H1 (cell line): Measurements from ENCODE around the gene EZH2. TPM values are rescaled to one million over a fixed set of nuclear protein-coding genes. Genes with fewer than 3 reads are reported as not detected.

Experiments used
- CTCF ChIA-PET: fragments of 300-600 bp; sonication (Branson Sonifier 250); formaldehyde crosslinking; loops from one replicate; lab custom pipeline; 2021; ENCODE audit not compliant: partially characterized antibody; lab: Charles Lee
- POLR2A ChIA-PET: fragments of 300-600 bp; sonication (Branson Sonifier 250); formaldehyde crosslinking; loops from one replicate; lab custom pipeline; 2021; ENCODE audit warnings: inconsistent platforms; ENCODE audit not compliant: partially characterized antibody; lab: Charles Lee
- DNase-seq, 2 experiments: peaks; one replicate each; pipeline versions ENCODE4 v3.0.0 to v3.0.0-alpha.2; 2010 to 2022; ENCODE audit warnings: low spot score in 2 of 2, low read depth in 1 of 2, mixed read lengths in 1 of 2
- FAIRE-seq: peaks from 2 replicates; lab custom pipeline; 2011; peaks lifted over from hg19 to GRCh38; lab: Jason Lieb, UNC
- H2AFZ ChIP-seq: 2 replicates; pipeline ENCODE4 v1.8.1; 2012; ENCODE audit warnings: low read length, inconsistent platforms
- H2AK5ac ChIP-seq: 2 replicates; pipeline ENCODE4 v1.6.1; 2013; ENCODE audit warnings: low read depth, low read length
- H2BK120ac ChIP-seq: replicated peaks from 2 replicates; pipeline ENCODE3; 2013; ENCODE audit warnings: low read depth, low read length, inconsistent platforms
- H2BK12ac ChIP-seq: 2 replicates; pipeline ENCODE4 v1.6.1; 2013; ENCODE audit warnings: low read depth, low read length
- H2BK15ac ChIP-seq: 2 replicates; pipeline ENCODE4 v1.6.1; 2013; ENCODE audit warnings: low read length
- H2BK20ac ChIP-seq: 2 replicates; pipeline ENCODE4 v1.6.1; 2013; ENCODE audit warnings: low read length
- H2BK5ac ChIP-seq: 2 replicates; pipeline ENCODE4 v1.6.1; 2013; ENCODE audit warnings: low read depth, low read length
- H3K14ac ChIP-seq: 2 replicates; pipeline ENCODE4 v1.6.1; 2013; ENCODE audit warnings: inconsistent platforms; ENCODE audit not compliant: insufficient read length
- H3K18ac ChIP-seq: 2 replicates; pipeline ENCODE4 v1.6.1; 2013; ENCODE audit warnings: low read length; ENCODE audit errors: extremely low read depth
- H3K23ac ChIP-seq: 2 replicates; pipeline ENCODE4 v1.6.1; 2013; ENCODE audit warnings: inconsistent platforms; ENCODE audit not compliant: insufficient read length
- H3K23me2 ChIP-seq: 2 replicates; pipeline ENCODE4 v1.6.1; 2013; ENCODE audit warnings: low read depth, low read length
- H3K27ac ChIP-seq: 2 replicates; pipeline ENCODE4 v1.6.1; 2011; ENCODE audit warnings: low read depth, low read length, inconsistent platforms
- H3K27me3 ChIP-seq, 4 experiments: replicated peaks in 1 of 4; 1 replicate in 1 of 4; 2 replicates in 3 of 4; pipeline versions ENCODE4 v1.6.1 to v1.8.1; 2011 to 2013; ENCODE audit warnings: low read length in 3 of 4, mild to moderate bottlenecking in 3 of 4, inconsistent platforms in 2 of 4, mixed read lengths in 2 of 4, moderate library complexity in 1 of 4; ENCODE audit not compliant: control insufficient read depth in 3 of 4, insufficient read depth in 3 of 4; ENCODE audit errors: extremely low read depth in 1 of 4
- H3K36me3 ChIP-seq, 4 experiments: 2 replicates each; pipeline versions ENCODE4 v1.6.1 to v1.8.1; 2011 to 2013; ENCODE audit warnings: mild to moderate bottlenecking in 4 of 4, low read length in 3 of 4, moderate library complexity in 2 of 4, control low read depth in 1 of 4, inconsistent platforms in 1 of 4; ENCODE audit not compliant: insufficient read depth in 4 of 4, control insufficient read depth in 2 of 4
- H3K4ac ChIP-seq: replicated peaks from 2 replicates; pipeline ENCODE3; 2013; ENCODE audit warnings: low read length, low read depth, mixed read lengths, inconsistent platforms; ENCODE audit not compliant: insufficient read length
- H3K4me1 ChIP-seq, 4 experiments: replicated peaks in 1 of 4; 1 replicate in 1 of 4; 2 replicates in 3 of 4; pipeline versions ENCODE4 v1.6.1 to v1.8.1; 2011 to 2013; ENCODE audit warnings: low read length in 3 of 4, inconsistent platforms in 2 of 4, mixed read lengths in 1 of 4; ENCODE audit not compliant: insufficient read depth in 4 of 4, control insufficient read depth in 3 of 4
- H3K4me2 ChIP-seq, 2 experiments: 2 replicates each; pipeline versions ENCODE4 v1.6.1 to v1.8.1; 2011 to 2013; ENCODE audit warnings: low read depth in 2 of 2, low read length in 2 of 2, control low read depth in 1 of 2, inconsistent platforms in 1 of 2, mild to moderate bottlenecking in 1 of 2; ENCODE audit not compliant: insufficient read depth in 1 of 2
- H3K4me3 ChIP-seq, 4 experiments: fragments of 200-600, 300-600 bp in 1 of 4; sonication (generic), shearing (Covaris generic), sonication (Bioruptor Twin) in 1 of 4; 2 replicates each; pipeline versions ENCODE4 v1.5.1 to v1.8.1; 2011 to 2016; ENCODE audit warnings: low read length in 4 of 4, low read depth in 3 of 4, control low read depth in 2 of 4, inconsistent platforms in 2 of 4, mild to moderate bottlenecking in 2 of 4, mixed read lengths in 1 of 4, moderate library complexity in 1 of 4; ENCODE audit not compliant: insufficient read depth in 2 of 4; ENCODE audit errors: extremely low read depth in 1 of 4
- H3K56ac ChIP-seq: replicated peaks from 2 replicates; pipeline ENCODE3; 2013; ENCODE audit warnings: low read depth, mild to moderate bottlenecking, mixed read lengths, low read length, inconsistent platforms; ENCODE audit not compliant: insufficient read length
- H3K79me1 ChIP-seq: 2 replicates; pipeline ENCODE4 v1.6.1; 2013; ENCODE audit warnings: low read depth, low read length, control low read depth
- H3K79me2 ChIP-seq, 2 experiments: 2 replicates each; pipeline versions ENCODE4 v1.6.1 to v1.8.1; 2012 to 2013; ENCODE audit warnings: low read length in 2 of 2, mild to moderate bottlenecking in 2 of 2, inconsistent platforms in 1 of 2; ENCODE audit not compliant: insufficient read depth in 2 of 2, control insufficient read depth in 1 of 2
- H3K9ac ChIP-seq, 4 experiments: replicated peaks in 1 of 4; 1 replicate in 1 of 4; 2 replicates in 3 of 4; pipeline versions ENCODE4 v1.6.1 to v1.8.1; 2011 to 2013; ENCODE audit warnings: low read depth in 3 of 4, low read length in 3 of 4, control low read depth in 2 of 4, mild to moderate bottlenecking in 2 of 4, moderate library complexity in 2 of 4, inconsistent platforms in 1 of 4; ENCODE audit errors: extremely low read depth in 1 of 4
- H3K9me3 ChIP-seq, 2 experiments: 2 replicates each; pipeline versions ENCODE4 v1.6.1 to v1.8.1; 2012 to 2013; ENCODE audit warnings: mild to moderate bottlenecking in 2 of 2, moderate library complexity in 2 of 2, control low read depth in 1 of 2, inconsistent platforms in 1 of 2, low read depth in 1 of 2, low read length in 1 of 2, mixed read lengths in 1 of 2; ENCODE audit not compliant: insufficient read depth in 2 of 2
- H4K20me1 ChIP-seq, 2 experiments: replicated peaks in 1 of 2; 2 replicates each; pipeline versions ENCODE3 to v1.8.1; 2011 to 2013; ENCODE audit warnings: inconsistent platforms in 2 of 2, low read length in 2 of 2, mild to moderate bottlenecking in 1 of 2; ENCODE audit not compliant: insufficient read depth in 2 of 2, control insufficient read depth in 1 of 2
- H4K5ac ChIP-seq: 2 replicates; pipeline ENCODE4 v1.6.1; 2013; ENCODE audit warnings: low read length, low read depth, mixed read lengths, inconsistent platforms; ENCODE audit not compliant: insufficient read length
- H4K8ac ChIP-seq: 2 replicates; pipeline ENCODE4 v1.8.0; 2013; ENCODE audit warnings: mild to moderate bottlenecking, moderate library complexity, low read length, inconsistent platforms; ENCODE audit not compliant: insufficient read depth; ENCODE audit errors: extremely low read depth
- H4K91ac ChIP-seq: replicated peaks from 2 replicates; pipeline ENCODE3; 2013; ENCODE audit warnings: low read length, mixed read lengths, inconsistent platforms; ENCODE audit not compliant: insufficient read length
- ASH2L ChIP-seq: fragments of 200-600, 300-600 bp; sonication (generic); IDR thresholded peaks from one replicate; pipeline ENCODE4 v1.7.1; 2017; ENCODE audit warnings: low read length
- BRCA1 ChIP-seq: IDR thresholded peaks from 2 replicates; pipeline ENCODE4 v1.6.1; 2012; ENCODE audit warnings: low read depth, low read length, improper control_type of control experiment
- EGR1 ChIP-seq: IDR thresholded peaks from 2 replicates; pipeline ENCODE4 v1.6.1; 2011; ENCODE audit warnings: low read depth, low read length, borderline replicate concordance
- FOSL1 ChIP-seq: IDR thresholded peaks from 2 replicates; pipeline ENCODE4 v1.6.1; 2011; ENCODE audit warnings: mild to moderate bottlenecking, low read depth, low read length, moderate library complexity; ENCODE audit not compliant: insufficient read depth
- MAFK ChIP-seq: IDR thresholded peaks from 2 replicates; pipeline ENCODE4 v1.6.1; 2012; ENCODE audit warnings: low read depth, mild to moderate bottlenecking, improper control_type of control experiment, low read length
- SAP30 ChIP-seq: fragments of 300-600 bp; sonication (generic); IDR thresholded peaks from 2 replicates; pipeline ENCODE4 v1.7.1; 2012; ENCODE audit warnings: low read length, moderate library complexity, mild to moderate bottlenecking, inconsistent platforms; ENCODE audit not compliant: insufficient read depth, insufficient replicate concordance
- TAF7 ChIP-seq: optimal IDR thresholded peaks from 2 replicates; pipeline ENCODE3; 2011; ENCODE audit warnings: low read depth, mild to moderate bottlenecking, inconsistent platforms, low read length, moderate library complexity, borderline replicate concordance
- TBP ChIP-seq: IDR thresholded peaks from 2 replicates; pipeline ENCODE4 v1.6.1; 2011; ENCODE audit warnings: low read depth, low read length, improper control_type of control experiment
- WGBS, 2 experiments: shearing (Covaris generic) in 1 of 2; methylation state at CpG; one replicate each; pipeline versions ENCODE4 v1.1.6 to v1.1.7; 2013 to 2015; ENCODE audit warnings: low lambda C conversion rate in 2 of 2, mixed read lengths in 2 of 2, inconsistent platforms in 1 of 2, low coverage in 1 of 2, missing lambda C conversion rate in 1 of 2; ENCODE audit not compliant: insufficient replicate concordance in 2 of 2, insufficient coverage in 1 of 2, insufficient read length in 1 of 2; ENCODE audit errors: extremely low coverage in 1 of 2, missing lambda C conversion rate in 1 of 2; 5-methylcytosine and 5-hydroxymethylcytosine counted together
- polyA plus RNA-seq, 7 experiments: library from polyadenylated mRNA; depleted of rRNA in 3 of 7; stranded (reverse) in 5 of 7; unstranded in 2 of 7; fragments of >200 nt in 5 of 7; fragments of 200-250 nt in 2 of 7; gene quantifications; 1 replicate in 5 of 7; 2 replicates in 1 of 7; 4 replicates in 1 of 7; pipeline versions ENCODE4 v1.2.1 to v1.2.3, GENCODE V29; 2011 to 2013; ENCODE audit warnings: missing spikeins in 2 of 7, mixed read lengths in 2 of 7
- total RNA-seq: library from RNA; stranded (reverse); fragmentation: NEBNext Ultra II Directional; extraction: Animal tissue kit (Norgen Biotek cat#: 25700); gene quantifications from 2 replicates; pipeline ENCODE4 v1.2.1, GENCODE V29; 2021
- TF ChIP-seq, protein P1 (sequence below): IDR thresholded peaks from 2 replicates; pipeline ENCODE4 v1.6.1; 2012; ENCODE audit warnings: low read length, inconsistent platforms
- TF ChIP-seq, protein P2 (sequence below): IDR thresholded peaks from 2 replicates; pipeline ENCODE4 v1.6.1; 2012; ENCODE audit warnings: inconsistent platforms

EZH2 gene
- total and polyA plus RNA-seq, 2 of the 8 experiments (the other 6 are each of a cell fraction or from before 2014, with no cell fraction given) = 28.9 to 49.0 TPM

DNA sequence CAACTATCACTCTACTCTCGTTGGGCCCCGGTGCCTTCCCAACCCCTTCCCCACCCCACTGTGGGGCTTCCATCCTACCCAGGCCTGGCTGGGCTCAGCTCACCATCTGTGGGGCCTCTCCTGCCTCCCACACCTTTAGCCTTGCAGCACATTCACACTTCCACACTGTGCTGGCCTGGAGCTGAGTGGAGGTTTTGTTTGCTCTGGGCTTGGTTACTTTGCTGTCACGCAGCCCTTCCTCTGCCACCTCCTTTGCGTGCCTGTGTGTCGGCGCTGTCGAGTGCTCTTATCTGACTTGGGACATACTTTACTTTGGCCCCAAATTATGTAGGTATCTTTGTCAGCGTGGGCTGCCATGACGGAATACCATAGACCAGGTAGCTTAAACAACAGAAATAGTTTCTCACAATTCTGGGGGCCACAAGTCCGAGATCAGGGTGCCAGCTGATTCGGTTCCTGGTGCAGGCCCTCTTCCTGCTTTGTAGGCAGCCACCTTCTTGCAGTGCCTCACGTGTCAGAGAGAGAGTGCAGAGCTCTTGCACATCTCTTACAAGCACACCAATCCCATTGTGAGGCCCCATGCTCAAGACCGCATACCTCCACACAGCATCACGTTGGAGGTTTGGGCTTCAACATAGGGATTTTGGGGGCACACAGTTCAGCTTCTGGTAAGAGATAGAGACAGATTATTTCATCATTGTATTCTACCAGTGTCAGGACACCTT, 96.4 kb downstream of the EZH2 start:
- Histone ChIP-seq H2BK5ac (no peak overlapping the region), H3K9me3 (no peaks in the 10 kb centered on the region), H3K36me3 (peaks cover 16 to 71% (median 58%) of the 10 kb centered on the region in 4 experiments), H2BK120ac (no peak overlapping the region), H2AK5ac (no peak overlapping the region), H3K14ac (no peak overlapping the region), H2AFZ (no peak overlapping the region), H4K20me1 (peaks cover 3 to 7% of the 10 kb centered on the region in 2 experiments), H3K4ac (no peak overlapping the region), H3K18ac (no peak overlapping the region), H4K5ac (no peak overlapping the region), H3K79me2 (no peaks in the 10 kb centered on the region), H3K4me3 (no peak overlapping the region), H3K9ac (no peak overlapping the region), H3K56ac (no peak overlapping the region), H2BK20ac (no peak overlapping the region), H3K27me3 (no peaks in the 10 kb centered on the region), H3K27ac (no peak overlapping the region), H3K79me1 (peaks cover 5% of the 10 kb centered on the region; the same call in 1 of the 2 replicates), H4K8ac (no peak overlapping the region; the same call in 1 of the 2 replicates), H3K4me1 (no peaks in the 10 kb centered on the region; a peak in 1 of 7 replicates), H3K23ac (no peak overlapping the region), H3K23me2 (no peaks in the 10 kb centered on the region), H2BK15ac (no peak overlapping the region), H3K4me2 (no peak overlapping the region), H4K91ac (no peak overlapping the region), H2BK12ac (no peak overlapping the region)
- 89% methylated on average over 14 of the region's 14 CpGs; no CpG with 5 or more reads in 1 of the 2 experiments for WGBS, 2 experiments
- CTCF ChIA-PET = interaction anchor here (0.9 to 1.2 kb wide), 5 partner anchors 8 to 212 kb away, joined by 3 to 4 read pairs (median 3); no protein-coding TSS in a partner anchor
- POLR2A ChIA-PET = interaction anchor here (0.6 kb wide), 1 partner anchor 17 kb away, joined by 4 read pairs; no protein-coding TSS in a partner anchor
- DNase-seq (no peak), FAIRE-seq (no peak)
- TF ChIP-seq FOSL1 (no peak), TBP (no peak), SAP30 (no peak), EGR1 (no peak), TAF7 (no peak), BRCA1 (no peak), ASH2L (no peak), MAFK (no peak)
- TF ChIP-seq, protein P1, sequence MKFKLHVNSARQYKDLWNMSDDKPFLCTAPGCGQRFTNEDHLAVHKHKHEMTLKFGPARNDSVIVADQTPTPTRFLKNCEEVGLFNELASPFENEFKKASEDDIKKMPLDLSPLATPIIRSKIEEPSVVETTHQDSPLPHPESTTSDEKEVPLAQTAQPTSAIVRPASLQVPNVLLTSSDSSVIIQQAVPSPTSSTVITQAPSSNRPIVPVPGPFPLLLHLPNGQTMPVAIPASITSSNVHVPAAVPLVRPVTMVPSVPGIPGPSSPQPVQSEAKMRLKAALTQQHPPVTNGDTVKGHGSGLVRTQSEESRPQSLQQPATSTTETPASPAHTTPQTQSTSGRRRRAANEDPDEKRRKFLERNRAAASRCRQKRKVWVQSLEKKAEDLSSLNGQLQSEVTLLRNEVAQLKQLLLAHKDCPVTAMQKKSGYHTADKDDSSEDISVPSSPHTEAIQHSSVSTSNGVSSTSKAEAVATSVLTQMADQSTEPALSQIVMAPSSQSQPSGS = no peak
- TF ChIP-seq, protein P2, sequence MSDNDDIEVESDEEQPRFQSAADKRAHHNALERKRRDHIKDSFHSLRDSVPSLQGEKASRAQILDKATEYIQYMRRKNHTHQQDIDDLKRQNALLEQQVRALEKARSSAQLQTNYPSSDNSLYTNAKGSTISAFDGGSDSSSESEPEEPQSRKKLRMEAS = no peak
